Mucosa of descending colon (tissue), 3 donors: Measurements from ENCODE around the gene SPINK7. TPM values are rescaled to one million over a fixed set of nuclear protein-coding genes. Genes with fewer than 3 reads are reported as not detected.

ENCODE experiments used
- ATAC-seq: fragments of 200-7000 bp; cut with Tn5 transposase; one replicate; pipeline ENCODE4 v1.9.1; 2020; ENCODE audit warnings: mild to moderate bottlenecking, moderate library complexity
- DNase-seq, 3 donors: peaks; one replicate each; pipeline ENCODE4 v3.0.0-alpha.2; 2020
- H3K36me3 ChIP-seq: fragments of 200-600 bp; one replicate; pipeline ENCODE4 v1.8.0; 2021; ENCODE audit warnings: low read depth, mild to moderate bottlenecking
- H3K4me1 ChIP-seq: fragments of 200-600 bp; one replicate; pipeline ENCODE4 v1.8.0; 2021; ENCODE audit warnings: low read depth, mild to moderate bottlenecking
- H3K4me3 ChIP-seq: fragments of 200-600 bp; one replicate; pipeline ENCODE4 v1.8.0; 2021; ENCODE audit warnings: mild to moderate bottlenecking
- H3K9me3 ChIP-seq: fragments of 200-600 bp; one replicate; pipeline ENCODE4 v1.8.0; 2021; ENCODE audit warnings: mild to moderate bottlenecking
- CTCF ChIP-seq: fragments of 200-600 bp; IDR thresholded peaks from one replicate; pipeline ENCODE4 v1.8.0; 2022; ENCODE audit warnings: antibody characterized with exemption, mild to moderate bottlenecking
- intact Hi-C, 2 donors: fragments of 100-400 bp; cut with DNase I in 1 of 2; cut with micrococcal nuclease in 1 of 2; formaldehyde crosslinking; loops; one replicate each; pipeline versions ENCODE4 v1.11.0 to v1.11.1; 2022; cut with DNase I, micrococcal nuclease
- total RNA-seq, 3 donors: library from RNA; stranded (reverse); fragmentation: NEBNext Ultra II Directional in 2 of 3; extraction: Animal tissue kit (Norgen Biotek cat#: 25700) in 2 of 3; gene quantifications; one replicate each; pipeline versions ENCODE4 v1.2.1 to v1.2.4, GENCODE V29; 2021 to 2023
- donor health status: DM: no; HTN: no; CAD: no; lungs with moderate emphysema.
- donor health status: DM: no; HTN: no; CAD: no.
- donor health status: DM: no; HTN: yes; CAD: no.

Gene SPINK7
- total RNA-seq, 3 donors from 2014 or later = not detected

DNA sequence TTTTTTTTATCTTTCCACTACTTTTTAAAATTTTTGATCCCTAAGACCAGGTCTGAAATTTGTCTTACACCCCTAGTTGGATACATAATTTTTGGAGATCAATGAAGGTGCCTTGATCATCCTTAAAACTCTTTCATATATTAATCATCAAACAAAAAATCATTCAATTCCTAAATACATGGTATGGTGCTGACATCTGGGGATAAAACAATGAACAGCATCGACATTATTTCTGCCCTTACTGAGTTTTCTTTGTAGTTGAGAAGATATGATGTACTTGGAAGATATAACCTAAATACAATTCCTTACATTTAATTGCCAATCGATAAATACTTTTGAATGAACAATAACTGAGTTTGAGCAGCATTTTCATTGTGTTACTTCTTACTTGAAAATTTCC lies 41.4 kb downstream of the SPINK7 start:
- intact Hi-C loops = no loop called here
- DNase-seq (no peak), ATAC-seq (no peak)
- H3K36me3 ChIP-seq = no peaks in the 10 kb centered on the region
- no peaks in the 10 kb centered on the region for H3K4me1 ChIP-seq
- H3K4me3 ChIP-seq = no peak overlapping the region
- no peaks in the 10 kb centered on the region for H3K9me3 ChIP-seq
- no peak for TF ChIP-seq CTCF

DNA sequence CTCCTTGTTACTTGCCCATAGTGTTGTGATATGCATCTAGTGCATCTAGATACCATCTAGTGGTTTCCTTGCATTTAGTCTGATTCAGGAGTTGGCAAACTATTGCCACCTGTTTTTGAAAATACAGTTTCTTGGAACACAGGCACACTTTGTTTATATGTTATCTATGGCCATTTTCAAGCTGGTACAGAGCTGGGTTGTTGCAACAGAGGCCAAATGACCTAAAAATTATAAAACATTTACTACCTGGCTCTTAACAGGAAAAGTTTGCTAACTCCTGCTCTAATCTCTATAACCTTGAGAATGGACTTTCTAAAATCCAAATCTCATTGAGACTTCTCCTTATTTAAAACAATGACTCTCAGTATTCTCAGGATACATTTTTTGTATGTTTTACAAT lies 52.1 kb downstream of the SPINK7 start:
- Histone ChIP-seq H3K4me3 (no peak overlapping the region), H3K36me3 (no peaks in the 10 kb centered on the region), H3K9me3 (peaks cover 8% of the 10 kb centered on the region), H3K4me1 (no peaks in the 10 kb centered on the region)
- ATAC-seq (no peak), DNase-seq (no peak)
- intact Hi-C loops = no loop called here
- no peak for TF ChIP-seq CTCF

Other genes starting within 250 kb of the SPINK7 start
- 10 to 100 TPM in 1 of 3 donors, 1 to 10 TPM in 2; 2.8 to 11.0 (median 6.2) TPM for gene SPINK5, start 248.4 kb upstream of the SPINK7 start, total RNA-seq
- gene SPINK14, start 143.9 kb upstream of the SPINK7 start, total RNA-seq = not detected
- 1 to 10 TPM in 1 of 3 donors, not detected in 2; 3.0 TPM for gene SPINK6, start 109.4 kb upstream of the SPINK7 start, total RNA-seq
- under 1 TPM in 1 of 3 donors, not detected in 2; 0.82 TPM for gene MARCOL, start 73.9 kb upstream of the SPINK7 start, total RNA-seq
- gene SPINK13, start 43.6 kb upstream of the SPINK7 start, total RNA-seq = not detected
- gene SPINK9, start 23.1 kb downstream of the SPINK7 start, total RNA-seq = not detected
- 10 to 100 TPM; 46.5 to 48.0 (median 46.9) TPM for gene FBXO38, start 71.5 kb downstream of the SPINK7 start, total RNA-seq